ENCODE data around the gene E2F6. TPM values are rescaled to one million over a fixed set of nuclear protein-coding genes. Genes with fewer than 3 reads are reported as not detected.
A peak's percentile ranks its signal among the peaks of the same experiment; 100 is the strongest.

The E2F6 gene
- total and polyA plus RNA-seq, 2 of the 13 experiments (the other 11 are each of a cell fraction or from before 2014, with no cell fraction given): 27.3 to 36.0 TPM

- no peak; the same call in 1 of the 2 replicates for TF ChIP-seq ZNF44 (CRISPR knock-in tag; IDR thresholded peaks at IDR 0.05)
- TF ChIP-seq CBX2 (IDR thresholded peaks at IDR 0.05; ENCODE audit: low read depth, low read length): no peak
- TF ChIP-seq CBX2 (CRISPR knock-in tag; IDR thresholded peaks at IDR 0.05; ENCODE audit: low read depth): no peak
- no peak for TF ChIP-seq AKNA (CRISPR knock-in tag; IDR thresholded peaks at IDR 0.05; ENCODE audit: borderline replicate concordance)
- peak; percentile 41 for TF ChIP-seq SALL2 (CRISPR knock-in tag; IDR thresholded peaks at IDR 0.05)
- TF ChIP-seq MED1 (CRISPR knock-in tag; IDR thresholded peaks at IDR 0.05): peak; percentile 95
- peak; percentile 80; the same call in 1 of the 2 replicates for TF ChIP-seq ZXDC (CRISPR knock-in tag; IDR thresholded peaks at IDR 0.05)
- no peak for TF ChIP-seq RFX5 (IDR thresholded peaks at IDR 0.05; ENCODE audit: low read depth, low read length)
- peak; percentile 93 for TF ChIP-seq TEAD3 (CRISPR knock-in tag; optimal IDR thresholded peaks at IDR 0.05; ENCODE audit: borderline replicate concordance)
- TF ChIP-seq HNRNPK (IDR thresholded peaks at IDR 0.05; ENCODE audit: low read depth, low read length, poor library complexity, severe bottlenecking): no peak
- TF ChIP-seq TGIF2 (CRISPR knock-in tag; IDR thresholded peaks at IDR 0.05): peak; percentile 86; the same call in 1 of the 2 replicates
- TF ChIP-seq ZSCAN21 (CRISPR knock-in tag; IDR thresholded peaks at IDR 0.05; ENCODE audit: borderline replicate concordance): peak; percentile 30; the same call in 1 of the 2 replicates
- TF ChIP-seq ZNF510 (CRISPR knock-in tag; IDR thresholded peaks at IDR 0.05; ENCODE audit: low read depth): no peak
- no peak for TF ChIP-seq CHCHD3 (CRISPR knock-in tag; IDR thresholded peaks at IDR 0.05)
- peak; percentile 88 for TF ChIP-seq ZNF543 (CRISPR knock-in tag; IDR thresholded peaks at IDR 0.05)
These were observed 40.0 kb upstream of the E2F6 start (continued) for GRCh38 chr2:11505652-11506610.

Data from HepG2 (cell line).